ENCODE results near the gene MRGPRF.

DNA sequence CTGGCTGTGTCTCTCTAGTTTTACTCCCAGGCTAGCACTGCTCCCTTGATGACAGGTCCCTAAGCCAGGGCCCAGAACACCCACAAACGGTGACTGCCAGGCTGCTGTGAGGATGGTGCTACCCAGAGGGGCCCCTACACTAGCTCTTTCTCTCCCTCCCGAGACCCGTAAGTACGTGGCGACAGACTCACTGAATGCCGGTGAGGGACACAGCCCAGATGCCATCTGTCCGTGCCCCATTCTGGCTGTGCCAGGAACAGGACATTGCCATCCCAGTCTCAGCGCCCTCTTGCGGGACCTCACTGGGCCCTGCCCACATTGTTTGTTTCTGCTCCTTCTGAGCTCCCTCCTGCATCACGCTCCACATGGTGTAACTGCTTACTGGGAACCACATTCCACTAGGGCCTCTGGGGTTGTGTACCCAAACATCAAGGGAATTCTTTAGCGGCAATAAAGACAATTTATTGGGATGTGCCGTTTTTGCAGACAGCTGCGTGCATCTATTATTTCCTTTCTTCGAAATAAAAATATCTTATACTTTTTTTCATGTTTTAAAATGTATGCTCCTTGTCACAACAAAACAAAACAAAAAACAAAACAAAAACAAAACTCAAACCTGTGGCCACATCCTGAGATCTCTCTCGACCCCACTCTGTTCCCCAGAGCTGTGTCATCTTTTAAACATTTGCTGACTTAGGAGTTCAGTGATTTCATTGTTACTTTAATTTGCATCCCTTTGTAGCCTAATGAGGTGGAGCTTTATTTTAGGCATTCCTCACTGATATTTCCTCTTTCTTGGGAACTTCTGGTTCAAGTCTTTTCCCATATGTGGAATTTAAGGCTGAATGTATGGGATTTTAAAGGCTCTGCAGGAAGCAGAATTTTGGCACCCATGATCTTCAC is 31.3 kb upstream of the MRGPRF start:
- TF ChIP-seq CTCF (IDR thresholded peaks at IDR 0.05) (peak; percentile 73), SIN3A (IDR thresholded peaks at IDR 0.05; ENCODE audit: borderline replicate concordance, low read depth, low read length) (peak; percentile 45; the same call in 1 of the 2 replicates), GABPA (IDR thresholded peaks at IDR 0.05; ENCODE audit: low read depth) (no peak), POLR2AphosphoS5 (IDR thresholded peaks at IDR 0.05; ENCODE audit: low read depth, low read length) (no peak), IRF3 (IDR thresholded peaks at IDR 0.05; ENCODE audit: low read depth, low read length) (no peak)
- TF ChIP-seq, protein P1, sequence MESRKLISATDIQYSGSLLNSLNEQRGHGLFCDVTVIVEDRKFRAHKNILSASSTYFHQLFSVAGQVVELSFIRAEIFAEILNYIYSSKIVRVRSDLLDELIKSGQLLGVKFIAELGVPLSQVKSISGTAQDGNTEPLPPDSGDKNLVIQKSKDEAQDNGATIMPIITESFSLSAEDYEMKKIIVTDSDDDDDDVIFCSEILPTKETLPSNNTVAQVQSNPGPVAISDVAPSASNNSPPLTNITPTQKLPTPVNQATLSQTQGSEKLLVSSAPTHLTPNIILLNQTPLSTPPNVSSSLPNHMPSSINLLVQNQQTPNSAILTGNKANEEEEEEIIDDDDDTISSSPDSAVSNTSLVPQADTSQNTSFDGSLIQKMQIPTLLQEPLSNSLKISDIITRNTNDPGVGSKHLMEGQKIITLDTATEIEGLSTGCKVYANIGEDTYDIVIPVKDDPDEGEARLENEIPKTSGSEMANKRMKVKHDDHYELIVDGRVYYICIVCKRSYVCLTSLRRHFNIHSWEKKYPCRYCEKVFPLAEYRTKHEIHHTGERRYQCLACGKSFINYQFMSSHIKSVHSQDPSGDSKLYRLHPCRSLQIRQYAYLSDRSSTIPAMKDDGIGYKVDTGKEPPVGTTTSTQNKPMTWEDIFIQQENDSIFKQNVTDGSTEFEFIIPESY (IDR thresholded peaks at IDR 0.05; ENCODE audit: borderline replicate concordance, low read depth) = no peak

Data from SK-N-SH (cell line).